Activated naive CD8-positive, alpha-beta T cell treated with anti-CD3 and anti-CD28 coated beads for 36 hours (primary cell): Measurements from ENCODE around the gene ITM2B. TPM values are rescaled to one million over a fixed set of nuclear protein-coding genes. Genes with fewer than 3 reads are reported as not detected.
"Not testable (repeated sequence)": the region's sequence is repeated elsewhere in the genome, so short reads cannot be mapped to it uniquely, and the experiment has no call there.

Experiments used
- DNase-seq: peaks from one replicate; pipeline ENCODE4 v3.0.0; 2021
- H3K27ac Mint-ChIP-seq: one replicate; pipeline ENCODE4 v1.8.0; 2022; ENCODE audit warnings: mild to moderate bottlenecking, moderate library complexity, mixed read lengths
- H3K27me3 Mint-ChIP-seq: one replicate; pipeline ENCODE4 v1.8.0; 2022; ENCODE audit warnings: mild to moderate bottlenecking, mixed read lengths
- H3K36me3 Mint-ChIP-seq: one replicate; pipeline ENCODE4 v1.8.0; 2021; ENCODE audit warnings: mild to moderate bottlenecking, mixed read lengths
- H3K4me1 Mint-ChIP-seq: one replicate; pipeline ENCODE4 v1.8.0; 2021; ENCODE audit warnings: mixed read lengths
- H3K4me3 Mint-ChIP-seq: one replicate; pipeline ENCODE4 v1.8.0; 2022; ENCODE audit warnings: mild to moderate bottlenecking, moderate library complexity, mixed read lengths
- H3K9me3 Mint-ChIP-seq: one replicate; pipeline ENCODE4 v1.8.0; 2022; ENCODE audit warnings: mixed read lengths
- total RNA-seq, 2 experiments: library from RNA; stranded (reverse); gene quantifications; one replicate each; pipeline ENCODE4 v1.2.3, GENCODE V29; 2021

ITM2B gene
- 10 to 100 TPM; 90.7 to 95.9 TPM for total RNA-seq

GRCh38 chr13:48233046-48233888, at the start of gene ITM2B:
Gene ITM2B (plus strand): TSS chr13:48233206. CDS start chr13:48233361, 155 bp downstream.
- Mint-ChIP-seq H3K4me1 (peaks cover 53% of the 10 kb centered on the region), H3K27ac (peak within 1 kb of the TSS; percentile 93), H3K36me3 (no peaks in the 10 kb centered on the region), H3K4me3 (peak within 1 kb of the TSS; percentile 89), H3K27me3 (no peaks in the 10 kb centered on the region), H3K9me3 (no peaks in the 10 kb centered on the region)
- peak; percentile 70 for DNase-seq

- H3K36me3 Mint-ChIP-seq = no peaks in the 10 kb centered on the region
- peak overlapping the region; percentile 82 for H3K27ac Mint-ChIP-seq
- H3K27me3 Mint-ChIP-seq = no peaks in the 10 kb centered on the region
- no peaks in the 10 kb centered on the region for H3K9me3 Mint-ChIP-seq
- peaks cover 55% of the 10 kb centered on the region for H3K4me1 Mint-ChIP-seq
- peak overlapping the region; percentile 32 for H3K4me3 Mint-ChIP-seq
- peak; percentile 19 for DNase-seq
These were observed 48.7 kb upstream of the ITM2B start for GRCh38 chr13:48184260-48184659.

- H3K4me1 Mint-ChIP-seq = peaks cover 55% of the 10 kb centered on the region
- DNase-seq = no peak
These were observed 48.0 kb upstream of the ITM2B start for GRCh38 chr13:48185018-48185417.

DNA sequence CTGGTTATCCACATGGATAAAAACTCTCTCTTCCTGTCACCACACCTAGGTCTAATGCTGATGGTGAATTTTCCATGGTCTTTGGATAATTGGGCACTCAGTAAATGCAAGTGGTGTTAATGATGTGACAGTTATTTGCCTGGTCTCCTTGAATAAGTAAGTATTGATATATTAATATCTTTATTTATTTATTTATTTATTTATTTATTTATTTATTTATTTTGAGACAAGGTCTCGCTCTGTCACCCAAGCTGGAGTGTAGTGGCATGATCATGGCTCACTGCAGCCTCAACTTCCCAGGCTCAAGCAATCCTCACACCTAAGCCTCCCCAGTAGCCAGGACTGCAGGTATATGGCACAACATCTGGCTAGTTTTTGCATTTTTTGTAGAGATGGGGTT, 46.3 kb upstream of the ITM2B start:
- Mint-ChIP-seq H3K4me1 (peaks cover 51% of the 10 kb centered on the region), H3K27me3 (no peaks in the 10 kb centered on the region), H3K36me3 (no peaks in the 10 kb centered on the region), H3K9me3 (no peaks in the 10 kb centered on the region), H3K27ac (no peak overlapping the region), H3K4me3 (no peak overlapping the region)
- DNase-seq = no peak

More at GRCh38 chr13:48185018-48185417, 48.0 kb upstream of the ITM2B start:
- H3K9me3 Mint-ChIP-seq = no peaks in the 10 kb centered on the region
- no peaks in the 10 kb centered on the region for H3K36me3 Mint-ChIP-seq
- no peaks in the 10 kb centered on the region for H3K27me3 Mint-ChIP-seq
- H3K27ac Mint-ChIP-seq = peak overlapping the region; percentile 82
- H3K4me3 Mint-ChIP-seq = peak overlapping the region; percentile 16

DNA sequence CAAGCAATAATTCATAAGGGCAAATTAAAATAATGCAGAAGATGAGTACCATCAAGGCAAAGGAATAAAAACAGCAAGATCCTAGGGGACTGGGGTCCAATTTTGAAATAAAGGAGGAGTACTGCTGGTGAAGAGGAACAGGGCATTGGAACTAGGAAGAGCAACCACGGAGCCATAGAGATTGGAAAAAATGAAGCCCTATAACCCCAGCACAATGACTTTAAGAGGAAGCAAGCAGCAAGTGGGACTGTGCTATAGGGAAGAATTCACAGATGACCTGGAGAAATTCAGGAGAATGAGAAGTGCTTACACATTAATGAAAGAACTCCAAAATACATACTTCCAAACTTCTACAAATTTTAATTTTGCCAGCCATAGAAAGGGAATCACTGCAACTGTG, 44.9 kb upstream of the ITM2B start:
- Mint-ChIP-seq H3K36me3 (no peaks in the 10 kb centered on the region), H3K9me3 (no peaks in the 10 kb centered on the region), H3K4me1 (peaks cover 48% of the 10 kb centered on the region), H3K27ac (no peak overlapping the region), H3K4me3 (no peak overlapping the region), H3K27me3 (no peaks in the 10 kb centered on the region)
- no peak for DNase-seq

GRCh38 chr13:48188601-48189000, 44.4 kb upstream of the ITM2B start:
- Mint-ChIP-seq H3K27me3 (no peaks in the 10 kb centered on the region), H3K36me3 (no peaks in the 10 kb centered on the region), H3K4me3 (no peak overlapping the region), H3K4me1 (peaks cover 51% of the 10 kb centered on the region), H3K27ac (no peak overlapping the region), H3K9me3 (no peaks in the 10 kb centered on the region)
- no peak for DNase-seq

- Mint-ChIP-seq H3K9me3 (no peaks in the 10 kb centered on the region), H3K4me3 (no peak overlapping the region), H3K4me1 (peaks cover 53% of the 10 kb centered on the region), H3K27ac (no peak overlapping the region), H3K36me3 (no peaks in the 10 kb centered on the region), H3K27me3 (no peaks in the 10 kb centered on the region)
- no peak for DNase-seq
These were observed 43.8 kb upstream of the ITM2B start for GRCh38 chr13:48189171-48189570.

DNA sequence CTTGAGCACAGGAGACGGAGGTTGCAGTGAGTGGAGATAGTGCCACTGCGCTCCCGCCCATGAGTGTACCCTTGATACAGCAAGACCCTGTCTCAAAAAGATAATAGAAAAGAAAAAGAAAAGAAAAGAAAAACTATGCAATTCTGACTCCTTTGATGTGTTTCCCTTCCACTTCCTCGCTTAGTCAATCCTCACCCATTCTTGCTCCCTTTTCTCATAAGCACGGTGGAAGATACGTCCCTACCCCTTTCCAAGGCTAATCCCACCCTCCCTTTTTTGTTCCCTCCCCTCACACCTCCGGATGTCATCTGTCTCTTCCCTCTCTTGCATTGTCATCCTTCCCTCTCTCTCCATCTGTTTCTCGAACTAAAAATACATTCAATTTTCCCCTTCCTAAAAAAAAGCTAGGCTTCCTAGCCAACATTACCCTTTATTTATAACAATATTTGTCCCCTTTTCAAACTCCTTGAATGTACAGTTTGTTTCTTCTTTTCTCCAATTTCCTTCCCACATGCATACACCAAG, 40.5 kb upstream of the ITM2B start:
- DNase-seq = no peak
- Mint-ChIP-seq H3K27me3 (no peaks in the 10 kb centered on the region), H3K36me3 (no peaks in the 10 kb centered on the region), H3K27ac (no peak overlapping the region), H3K4me1 (peaks cover 34% of the 10 kb centered on the region), H3K9me3 (peaks cover 1% of the 10 kb centered on the region), H3K4me3 (no peak overlapping the region)

DNA sequence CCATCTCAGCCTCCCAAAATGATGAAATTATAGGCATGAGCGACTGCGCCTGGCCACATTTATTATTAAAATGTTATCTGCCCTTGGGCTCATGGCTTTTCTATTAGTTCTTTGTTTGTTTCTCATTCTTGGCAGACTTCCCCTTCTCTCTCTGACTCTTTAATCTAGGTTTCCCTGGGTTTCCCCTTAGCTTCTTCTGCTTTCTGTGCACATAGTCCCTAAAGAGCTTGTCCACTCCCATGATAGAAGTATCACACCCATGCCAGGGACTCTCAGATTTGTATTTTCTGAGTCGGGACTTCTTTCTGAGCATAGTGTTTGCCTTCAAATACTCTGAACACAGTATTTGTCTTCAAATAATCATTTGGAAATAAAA, 38.6 kb upstream of the ITM2B start:
- peaks cover 1% of the 10 kb centered on the region for H3K9me3 Mint-ChIP-seq
- peaks cover 29% of the 10 kb centered on the region for H3K4me1 Mint-ChIP-seq
- H3K4me3 Mint-ChIP-seq = no peak overlapping the region
- no peak for DNase-seq
- no peaks in the 10 kb centered on the region for H3K36me3 Mint-ChIP-seq
- H3K27ac Mint-ChIP-seq = peak overlapping the region; percentile 3
- no peaks in the 10 kb centered on the region for H3K27me3 Mint-ChIP-seq

GRCh38 chr13:48199404-48199946, 33.5 kb upstream of the ITM2B start:
- Mint-ChIP-seq H3K4me3 (no peak overlapping the region), H3K27ac (no peak overlapping the region), H3K9me3 (peaks cover 15% of the 10 kb centered on the region), H3K36me3 (peaks cover 5% of the 10 kb centered on the region), H3K4me1 (peaks cover 14% of the 10 kb centered on the region), H3K27me3 (no peaks in the 10 kb centered on the region)
- no peak for DNase-seq

GRCh38 chr13:48201044-48201443, 32.0 kb upstream of the ITM2B start:
- peaks cover 12% of the 10 kb centered on the region for H3K4me1 Mint-ChIP-seq
- H3K36me3 Mint-ChIP-seq = peaks cover 6% of the 10 kb centered on the region
- H3K27ac Mint-ChIP-seq = no peak overlapping the region

DNA sequence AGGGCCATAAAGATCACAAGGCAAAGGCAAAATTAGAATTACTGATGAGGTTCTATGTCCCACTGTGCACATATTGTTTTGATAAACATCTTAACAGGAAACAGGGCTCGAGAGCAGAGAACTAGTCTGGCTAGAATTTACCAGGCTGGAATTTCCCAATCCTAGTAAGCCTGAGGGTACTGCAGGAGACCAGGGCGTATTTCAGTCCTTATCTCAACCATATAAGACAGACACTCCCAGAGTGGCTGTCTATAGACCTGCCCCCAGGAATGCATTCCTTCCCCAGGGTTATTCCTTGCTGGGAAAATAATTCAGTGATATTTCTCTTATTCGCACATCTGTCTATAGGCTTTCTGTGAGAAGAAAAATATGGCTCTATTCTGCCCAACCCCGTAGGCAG, 25.8 kb upstream of the ITM2B start:
- H3K27me3 Mint-ChIP-seq, H3K4me3 Mint-ChIP-seq, DNase-seq, H3K27ac Mint-ChIP-seq: not testable (repeated sequence)
- Mint-ChIP-seq H3K36me3 (peaks cover 12% of the 10 kb centered on the region), H3K9me3 (peaks cover 14% of the 10 kb centered on the region), H3K4me1 (peaks cover 14% of the 10 kb centered on the region)

More at GRCh38 chr13:48201044-48201443, 32.0 kb upstream of the ITM2B start:
- Mint-ChIP-seq H3K4me3 (no peak overlapping the region), H3K9me3 (peaks cover 14% of the 10 kb centered on the region), H3K27me3 (no peaks in the 10 kb centered on the region)
- DNase-seq = no peak

DNA sequence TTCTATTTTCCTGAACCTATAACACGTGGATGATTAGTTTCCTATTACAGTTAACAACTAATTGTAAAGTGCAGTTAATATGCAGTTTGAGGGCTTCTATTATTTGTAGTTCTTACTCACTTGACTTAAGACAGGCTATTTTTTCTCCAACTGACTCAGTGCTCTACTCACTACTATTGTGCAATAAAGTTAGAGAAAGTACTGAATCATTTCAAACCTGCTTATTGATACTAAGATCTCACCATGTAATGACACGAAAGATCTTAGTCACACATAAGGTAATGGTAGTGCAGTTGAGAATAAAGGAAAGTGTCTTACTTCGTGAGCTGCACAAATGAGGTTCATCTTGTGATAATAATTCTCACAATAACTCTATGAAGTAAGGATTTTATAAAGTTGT, 22.8 kb upstream of the ITM2B start:
- peaks cover 19% of the 10 kb centered on the region for H3K4me1 Mint-ChIP-seq
- H3K27me3 Mint-ChIP-seq = no peaks in the 10 kb centered on the region
- H3K27ac Mint-ChIP-seq = no peak overlapping the region
- no peak for DNase-seq
- peaks cover 10% of the 10 kb centered on the region for H3K36me3 Mint-ChIP-seq
- peaks cover 7% of the 10 kb centered on the region for H3K9me3 Mint-ChIP-seq
- H3K4me3 Mint-ChIP-seq = no peak overlapping the region

DNA sequence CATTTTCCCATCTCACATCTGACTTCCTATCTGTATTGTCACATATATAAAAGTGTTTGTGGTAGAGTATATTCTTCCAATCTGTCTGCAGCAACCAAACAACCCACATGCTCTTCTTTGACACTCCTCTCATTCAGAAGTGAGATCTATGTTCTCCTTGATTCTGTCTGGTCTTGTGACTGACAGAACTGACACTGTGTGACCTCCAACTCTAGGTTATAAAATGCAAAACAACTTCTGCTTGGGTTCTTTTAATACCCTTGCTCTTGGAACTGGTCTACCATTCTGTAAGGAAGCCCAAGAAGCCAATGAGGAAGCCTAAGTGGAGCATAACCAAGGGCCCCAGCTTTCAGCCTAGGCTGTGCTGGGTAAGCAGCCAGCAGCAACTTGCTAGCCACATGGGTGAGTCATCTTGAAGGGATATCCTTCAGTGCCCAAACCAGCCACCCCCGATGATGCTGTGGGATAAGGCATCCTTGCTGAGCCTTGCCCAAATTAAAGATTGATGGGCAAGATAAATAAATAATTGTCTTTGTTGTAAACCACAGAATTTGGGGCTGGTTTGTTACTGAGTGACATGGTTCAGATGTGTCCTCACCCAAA, 18.4 kb upstream of the ITM2B start:
- H3K27ac Mint-ChIP-seq = no peak overlapping the region
- no peaks in the 10 kb centered on the region for H3K27me3 Mint-ChIP-seq
- H3K9me3 Mint-ChIP-seq = peaks cover 6% of the 10 kb centered on the region
- peaks cover 24% of the 10 kb centered on the region for H3K4me1 Mint-ChIP-seq
- H3K36me3 Mint-ChIP-seq = peaks cover 9% of the 10 kb centered on the region
- no peak for DNase-seq
- H3K4me3 Mint-ChIP-seq = no peak overlapping the region

- not testable (repeated sequence) for H3K4me3 Mint-ChIP-seq, H3K27ac Mint-ChIP-seq, H3K36me3 Mint-ChIP-seq, H3K27me3 Mint-ChIP-seq, H3K9me3 Mint-ChIP-seq, DNase-seq
- H3K4me1 Mint-ChIP-seq = peaks cover 24% of the 10 kb centered on the region
These were observed 17.3 kb upstream of the ITM2B start for GRCh38 chr13:48215511-48216203.
